Glomerular endothelial cell (primary cell): Measurements from ENCODE around the gene ENOX1. TPM values are rescaled to one million over a fixed set of nuclear protein-coding genes. Genes with fewer than 3 reads are reported as not detected.
A peak's percentile ranks its signal among the peaks of the same experiment; 100 is the strongest.
"Not testable (repeated sequence)": the region's sequence is repeated elsewhere in the genome, so short reads cannot be mapped to it uniquely, and the experiment has no call there.

Experiments used
- DNase-seq: peaks from one replicate; pipeline ENCODE4 v3.0.0-alpha.2; 2011; ENCODE audit warnings: low read depth, low spot score; ENCODE audit errors: extremely low read depth
- total RNA-seq: library from RNA; depleted of rRNA; stranded (reverse); fragments of >200 nt; gene quantifications from 2 replicates; pipeline ENCODE4 v1.2.3, GENCODE V29; 2015

Gene ENOX1
- 0.05 and 0.18 TPM in 2 replicates for total RNA-seq

DNA sequence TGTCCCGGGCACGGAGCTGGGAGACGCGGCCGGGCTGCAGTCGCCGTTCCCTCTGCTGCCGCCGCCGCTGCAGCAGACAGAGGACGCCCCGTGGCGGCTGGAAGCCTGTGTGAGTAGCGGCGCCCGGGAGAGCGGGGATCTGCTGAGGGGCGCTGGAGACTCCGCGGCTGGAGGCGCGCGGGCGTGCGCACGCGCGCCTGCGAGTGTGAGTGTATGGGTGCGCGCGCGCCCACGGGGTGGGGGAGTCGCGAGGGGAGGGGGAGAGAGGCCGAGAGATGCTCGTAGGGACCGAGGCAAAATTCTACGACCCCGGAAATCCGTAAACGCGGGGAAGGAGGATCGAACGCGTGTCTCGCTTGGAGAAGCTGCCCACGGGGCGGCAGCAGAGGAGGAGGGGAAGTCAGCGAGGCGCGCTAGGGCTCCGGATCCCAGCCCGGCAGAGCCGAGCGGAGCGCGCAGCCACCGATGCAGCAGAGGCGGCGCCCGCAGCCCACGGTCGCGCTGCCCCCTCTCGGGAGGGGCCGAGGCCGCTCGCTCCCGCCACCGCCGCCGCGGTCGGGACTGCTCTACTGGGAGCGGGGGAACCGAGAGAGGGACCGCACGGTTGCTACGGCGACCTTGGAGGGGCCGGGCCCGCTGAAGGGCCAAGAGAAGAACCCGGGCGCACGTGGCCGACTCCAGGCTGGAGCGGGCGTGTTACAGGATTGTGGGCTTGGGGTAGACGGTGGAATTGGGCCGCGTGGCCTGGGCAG lies at the start of gene ENOX1:
Gene ENOX1, minus strand, starts transcription at position 207 of the 752 bp plus-strand sequence.
- DNase-seq = no peak

DNA sequence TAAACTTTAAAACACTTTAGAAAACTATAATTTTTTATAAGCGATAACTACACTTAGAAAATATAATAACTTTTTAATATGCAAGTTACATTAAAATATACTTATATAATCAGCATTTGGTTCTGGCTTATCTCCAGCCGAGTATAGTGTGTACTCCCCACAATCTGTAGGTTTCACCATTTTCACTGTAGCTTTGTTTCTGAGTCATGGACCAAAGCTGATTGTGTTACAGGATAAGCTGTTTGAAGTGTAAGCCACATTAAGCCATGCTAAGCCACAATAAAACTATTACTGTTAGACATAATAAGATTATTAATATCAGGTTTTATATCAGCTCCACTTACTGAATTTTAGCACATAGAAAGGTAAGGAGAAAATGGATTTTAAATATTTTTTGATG lies 48.9 kb upstream of the ENOX1 start:
- DNase-seq = no peak

GRCh38 chr13:43831088-43831487 lies 44.3 kb upstream of the ENOX1 start:
- no peak for DNase-seq

- DNase-seq = no peak
Observed at GRCh38 chr13:43830497-43830881, 43.7 kb upstream of the ENOX1 start.

- not testable (repeated sequence) for DNase-seq
Observed at GRCh38 chr13:43824656-43825055, 37.9 kb upstream of the ENOX1 start.

DNA sequence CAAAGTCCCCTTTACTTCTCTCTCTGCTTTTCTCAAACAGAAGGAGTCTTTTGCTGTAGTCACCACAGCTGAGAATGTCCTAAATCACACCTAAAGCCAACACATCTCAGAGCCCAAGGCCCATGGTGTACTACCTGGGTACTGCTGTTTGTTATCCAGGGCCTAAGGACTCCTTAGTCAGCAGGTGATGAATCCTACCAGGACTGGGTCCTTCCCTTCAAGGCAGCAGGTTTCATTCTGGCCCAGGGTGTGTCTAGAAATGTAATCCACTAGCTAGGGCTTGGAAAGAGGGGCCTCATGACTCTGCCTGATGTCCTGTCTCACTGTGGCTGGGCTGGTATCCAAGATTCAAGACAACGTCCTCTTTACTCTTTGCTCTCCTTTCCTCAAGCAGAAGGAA lies 36.2 kb upstream of the ENOX1 start:
- DNase-seq = no peak

DNA sequence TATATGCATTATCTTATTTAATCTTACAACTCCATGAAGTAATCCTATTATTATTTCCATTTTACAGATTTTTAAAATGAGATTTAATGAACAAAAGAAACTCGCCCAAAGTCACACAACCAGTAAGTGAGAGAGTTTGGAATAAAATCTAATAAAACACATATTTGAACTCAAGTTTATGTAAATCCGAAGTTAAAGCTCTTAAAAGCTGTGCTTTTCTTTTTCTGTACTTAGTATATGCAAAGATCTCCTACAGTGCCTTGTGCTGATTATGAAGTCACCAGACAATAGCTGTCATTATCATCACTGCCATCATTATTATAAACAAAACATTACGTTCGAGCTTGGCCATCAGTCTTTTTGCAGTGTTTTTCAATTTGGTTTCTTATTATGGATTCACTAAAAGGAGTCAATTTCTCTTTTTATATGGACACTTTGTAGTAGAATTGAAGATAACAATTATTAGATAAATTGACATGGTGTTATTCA lies 29.7 kb upstream of the ENOX1 start:
- no peak for DNase-seq

GRCh38 chr13:43815204-43815603 lies 28.4 kb upstream of the ENOX1 start:
- no peak for DNase-seq

DNA sequence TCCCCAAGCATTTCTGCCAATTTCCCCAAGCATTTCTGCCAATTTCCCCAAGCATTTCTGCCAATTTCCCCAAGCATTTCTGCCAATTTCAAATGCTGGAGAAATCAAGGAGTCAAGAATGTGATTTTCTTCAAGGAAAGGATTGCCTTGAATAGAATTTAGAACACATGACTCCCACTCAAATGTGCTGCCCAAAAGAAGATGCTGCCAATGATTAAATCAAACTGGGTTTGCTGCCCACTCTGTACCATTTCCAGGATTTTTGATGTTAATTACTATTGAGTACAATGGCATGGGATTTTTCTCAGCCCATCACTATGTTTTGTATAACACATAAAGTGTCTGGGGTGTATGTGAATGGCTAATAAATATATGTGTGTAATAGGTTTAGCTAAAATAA lies 21.9 kb upstream of the ENOX1 start:
- DNase-seq = no peak

- no peak for DNase-seq
Observed at GRCh38 chr13:43805681-43806128, 18.9 kb upstream of the ENOX1 start.

- DNase-seq = no peak
Observed at GRCh38 chr13:43805071-43805468, 18.3 kb upstream of the ENOX1 start.

- DNase-seq = peak; percentile 67
Observed at GRCh38 chr13:43804461-43805070, 17.8 kb upstream of the ENOX1 start.

- DNase-seq = no peak
Observed at GRCh38 chr13:43802511-43802910, 15.7 kb upstream of the ENOX1 start.

GRCh38 chr13:43800828-43801227 lies 14.1 kb upstream of the ENOX1 start:
- DNase-seq = no peak

DNA sequence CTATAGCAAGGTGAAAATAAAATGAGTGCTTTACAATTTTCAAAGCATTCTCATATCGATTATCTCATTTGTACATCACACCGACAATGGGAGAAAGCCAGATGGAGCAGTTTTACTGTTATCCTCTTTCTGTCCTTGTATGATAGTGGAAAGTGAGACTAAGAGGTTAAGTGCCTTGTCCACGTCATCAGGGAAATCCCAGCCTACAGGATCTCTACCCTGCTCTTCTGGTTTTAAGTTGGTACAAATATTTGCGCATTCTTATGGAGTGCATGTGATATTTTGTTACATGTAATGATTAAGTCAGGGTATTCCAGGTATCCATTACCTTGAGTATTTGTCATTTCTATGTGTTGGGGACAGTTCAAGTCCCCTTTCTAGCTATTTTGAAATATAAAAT lies 12.4 kb upstream of the ENOX1 start:
- DNase-seq = no peak

- no peak for DNase-seq
Observed at GRCh38 chr13:43797869-43798268, 11.1 kb upstream of the ENOX1 start.

DNA sequence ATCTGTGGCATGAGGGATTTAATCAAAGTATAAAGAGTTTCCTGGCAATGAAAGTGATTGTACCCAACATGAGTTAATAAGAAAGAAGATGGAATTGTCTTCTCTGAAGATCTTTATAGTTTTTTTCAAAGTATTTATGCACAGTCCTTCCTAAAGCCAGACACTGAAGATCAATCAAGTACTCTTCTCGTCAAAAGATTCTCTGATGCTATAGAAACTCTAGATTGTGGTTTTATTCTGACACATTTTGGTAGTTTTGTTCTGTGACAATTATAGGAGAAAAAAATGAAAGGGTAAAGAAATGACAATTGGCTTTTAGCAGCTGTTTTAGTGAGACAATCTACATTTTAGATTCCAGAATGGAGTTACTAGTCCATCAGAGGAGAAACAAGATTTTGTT lies 10.4 kb upstream of the ENOX1 start:
- no peak for DNase-seq

- DNase-seq = no peak
Observed at GRCh38 chr13:43794416-43794815, 7.6 kb upstream of the ENOX1 start.

DNA sequence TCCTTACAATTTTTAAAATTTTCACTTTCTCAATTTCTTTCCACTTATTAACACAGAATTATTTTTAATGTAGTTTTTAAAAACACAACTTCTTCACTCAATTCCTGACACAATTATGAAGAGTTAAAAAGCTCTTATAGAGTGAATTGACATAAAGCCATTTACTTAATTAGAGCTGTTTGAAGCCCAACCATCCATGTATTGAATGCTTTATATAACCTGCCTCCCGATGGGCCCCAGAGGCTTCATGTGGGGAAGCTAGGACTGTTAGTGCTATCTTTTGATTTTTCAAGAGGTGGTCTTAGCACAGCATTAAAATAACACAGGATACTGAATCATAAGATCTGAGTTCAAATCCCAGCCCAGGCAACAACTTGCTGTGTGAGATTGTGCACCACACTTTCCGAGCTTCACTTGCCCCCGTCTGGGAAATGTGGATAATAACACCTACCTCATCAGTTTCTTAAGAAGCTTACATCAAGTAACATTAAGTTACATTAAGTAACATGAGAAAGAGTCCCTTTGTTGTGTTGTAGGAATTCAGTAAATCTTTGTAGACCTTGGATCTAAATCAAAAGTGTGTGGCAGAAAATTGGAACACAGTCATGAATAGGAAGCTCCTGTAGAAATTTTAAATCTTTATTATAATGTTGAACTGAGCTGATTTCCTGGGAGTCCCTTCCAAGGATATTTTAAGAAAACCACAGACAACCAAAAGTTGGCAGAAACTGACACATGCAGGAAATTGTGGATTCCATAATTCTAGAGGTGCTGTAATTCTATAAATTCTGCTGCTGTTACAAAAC lies 5.5 kb upstream of the ENOX1 start:
- no peak for DNase-seq

DNA sequence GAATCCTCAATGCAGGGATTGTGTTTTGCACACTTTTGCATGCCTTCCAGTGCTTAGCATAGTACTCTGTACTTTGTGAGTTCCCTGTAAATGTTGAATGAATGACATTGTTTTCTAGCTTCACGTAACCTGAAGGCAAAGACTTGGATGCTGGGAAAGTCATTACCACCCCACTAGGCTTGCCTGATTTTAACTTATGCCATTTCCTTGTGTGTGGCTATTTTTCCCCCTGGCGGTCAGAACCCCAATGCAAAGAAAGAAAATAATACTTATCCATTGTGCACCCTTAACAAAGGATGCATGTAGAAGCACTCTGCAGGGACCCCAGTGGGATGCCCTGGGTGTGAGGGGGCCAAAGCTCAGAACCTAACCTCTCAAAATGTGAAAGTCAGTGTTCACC lies 1.2 kb upstream of the ENOX1 start:
- no peak for DNase-seq

GRCh38 chr13:43787518-43787891 lies 733 bp upstream of the ENOX1 start:
- DNase-seq = no peak

DNA sequence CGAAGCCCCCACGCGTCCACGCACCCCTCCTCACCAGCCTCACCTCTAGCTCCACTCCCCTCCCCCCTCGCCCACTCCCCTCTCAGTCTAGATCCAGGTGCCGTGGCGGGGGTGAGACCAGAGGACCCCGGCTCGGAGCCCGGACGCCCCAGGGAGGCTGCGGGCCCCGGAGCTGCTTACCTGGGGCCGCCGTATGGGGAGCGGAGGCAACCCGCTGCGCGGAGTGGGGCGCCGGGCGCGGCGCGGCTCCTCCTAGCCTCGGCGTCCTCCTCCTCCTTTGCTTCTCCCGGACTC lies 353 bp downstream of the ENOX1 start:
- DNase-seq = no peak
